Measurements from ENCODE around the gene PIP4K2A. TPM values are rescaled to one million over a fixed set of nuclear protein-coding genes. Genes with fewer than 3 reads are reported as not detected.

PIP4K2A gene
- 1 to 10 TPM; 5.9 to 9.7 (median 8.0) TPM for total RNA-seq
- 1 to 10 TPM; 2.3 to 7.6 (median 4.3) TPM for polyA plus RNA-seq
- long read RNA-seq, donor 1, partial matches to known transcripts, result 2 of 3 reads
- long read RNA-seq, donor 1, other reads (novel, unspliced or antisense), result 1 of 3 reads
- long read RNA-seq, donor 2, partial matches to known transcripts, result 2 of 3 reads
- long read RNA-seq, donor 2, other reads (novel, unspliced or antisense), result 1 of 3 reads

DNA sequence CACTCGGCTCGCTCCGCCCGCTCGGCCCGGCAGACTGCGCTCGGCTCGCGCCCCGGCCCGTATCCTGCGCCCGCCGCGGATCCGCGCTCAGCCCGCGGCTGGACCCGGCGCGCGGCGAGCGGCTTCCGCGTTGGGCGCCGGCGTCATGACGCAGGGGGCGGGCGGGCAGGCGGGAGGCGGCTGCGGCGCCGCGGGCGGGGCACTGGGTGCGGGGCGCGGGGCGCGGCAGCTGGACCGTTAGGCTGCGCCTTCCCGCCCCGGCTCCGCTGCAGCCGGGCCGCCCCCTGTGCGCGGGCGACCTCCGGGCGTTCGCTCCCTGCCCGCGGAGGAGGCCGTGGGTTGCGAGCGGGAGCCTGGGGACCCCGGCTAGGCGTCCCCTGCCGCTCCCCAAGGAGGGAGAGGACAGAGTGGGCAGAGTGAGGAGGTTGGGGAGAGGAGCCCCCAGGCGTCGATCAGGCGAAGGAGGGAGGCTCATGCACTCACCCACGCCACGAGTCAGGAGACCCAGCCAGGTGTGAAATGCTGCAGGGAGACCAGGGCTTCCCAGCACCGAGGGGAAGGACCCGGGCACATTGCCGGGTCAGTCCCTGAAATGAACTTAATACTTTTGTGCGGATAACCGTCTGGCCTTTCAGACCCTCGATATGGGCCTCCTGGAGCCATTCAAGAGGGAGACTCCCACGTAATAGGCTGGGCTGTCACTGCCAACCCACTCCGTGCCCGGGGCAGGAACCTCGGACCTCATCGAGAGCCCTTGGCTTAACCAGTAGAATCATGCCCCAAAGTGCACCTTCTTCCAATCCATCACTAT lies at the start of gene PIP4K2A:
TSS of gene PIP4K2A (minus strand) at position 100 of the 811 bp plus-strand sequence. CDS start 252 bp downstream, outside the sequence.
- intact Hi-C loops (cut with DNase I), result no loop called here
- TF ChIP-seq, protein P1, sequence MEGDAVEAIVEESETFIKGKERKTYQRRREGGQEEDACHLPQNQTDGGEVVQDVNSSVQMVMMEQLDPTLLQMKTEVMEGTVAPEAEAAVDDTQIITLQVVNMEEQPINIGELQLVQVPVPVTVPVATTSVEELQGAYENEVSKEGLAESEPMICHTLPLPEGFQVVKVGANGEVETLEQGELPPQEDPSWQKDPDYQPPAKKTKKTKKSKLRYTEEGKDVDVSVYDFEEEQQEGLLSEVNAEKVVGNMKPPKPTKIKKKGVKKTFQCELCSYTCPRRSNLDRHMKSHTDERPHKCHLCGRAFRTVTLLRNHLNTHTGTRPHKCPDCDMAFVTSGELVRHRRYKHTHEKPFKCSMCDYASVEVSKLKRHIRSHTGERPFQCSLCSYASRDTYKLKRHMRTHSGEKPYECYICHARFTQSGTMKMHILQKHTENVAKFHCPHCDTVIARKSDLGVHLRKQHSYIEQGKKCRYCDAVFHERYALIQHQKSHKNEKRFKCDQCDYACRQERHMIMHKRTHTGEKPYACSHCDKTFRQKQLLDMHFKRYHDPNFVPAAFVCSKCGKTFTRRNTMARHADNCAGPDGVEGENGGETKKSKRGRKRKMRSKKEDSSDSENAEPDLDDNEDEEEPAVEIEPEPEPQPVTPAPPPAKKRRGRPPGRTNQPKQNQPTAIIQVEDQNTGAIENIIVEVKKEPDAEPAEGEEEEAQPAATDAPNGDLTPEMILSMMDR (IDR thresholded peaks at IDR 0.05), result no peak
- no peaks in the 10 kb centered on the region for H3K9me3 ChIP-seq
- H3K27me3 ChIP-seq (ENCODE audit: insufficient read depth in 3 of 3, low read length in 2 of 3), result peaks cover 0 to 24% (median 2%) of the 10 kb centered on the region in 3 donors
- DNase-seq, result peak; percentile 82 to 83
- H3K4me1 ChIP-seq, result peaks cover 24% of the 10 kb centered on the region
- peak within 1 kb of the TSS; percentile 68 for H3K27ac ChIP-seq
- 5 to 13% (median 12%) methylated on average over 25 to 83 of the region's 83 CpGs for WGBS, 3 donors
- no peaks in the 10 kb centered on the region for H3K36me3 ChIP-seq (ENCODE audit: insufficient read depth in 1 of 2, low read depth in 1 of 2)
- H3K4me3 ChIP-seq, result peak within 1 kb of the TSS; percentile 93
- ATAC-seq, result peak; percentile 80 to 91 (median 90)

DNA sequence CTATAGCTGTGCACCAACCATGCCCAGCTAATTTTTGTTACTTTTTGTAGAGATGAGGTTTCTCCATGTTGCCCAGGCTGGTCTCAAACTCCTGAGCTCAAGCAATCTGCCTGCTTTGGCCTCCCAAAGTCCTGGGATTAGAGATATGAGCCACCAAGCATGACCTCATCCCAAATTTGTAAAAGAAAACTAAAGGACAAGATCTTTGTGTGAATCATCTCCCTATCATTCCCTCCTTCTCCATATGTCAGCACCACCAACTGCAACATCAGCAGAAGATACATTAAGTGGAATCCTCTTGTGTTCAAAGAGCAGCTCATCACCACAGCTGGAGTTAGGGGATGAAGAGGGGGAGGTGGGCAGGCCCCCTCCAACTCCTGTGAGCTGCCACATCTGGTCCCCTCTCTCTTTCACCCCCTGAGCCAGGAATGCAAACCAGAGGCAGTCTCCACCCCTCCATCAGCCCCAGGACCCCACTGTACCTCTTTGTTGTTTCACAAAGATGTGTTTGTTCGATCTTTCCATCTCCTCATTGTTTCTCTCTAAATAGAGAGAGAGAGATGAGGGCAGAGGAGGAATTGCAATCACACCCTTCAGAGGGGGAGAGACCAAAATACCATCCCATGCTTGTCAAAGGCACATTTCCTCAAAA lies 47.3 kb upstream of the PIP4K2A start:
- TF ChIP-seq, protein P1 (IDR thresholded peaks at IDR 0.05), result no peak
- H3K4me3 ChIP-seq, result no peak overlapping the region
- no peak overlapping the region for H3K27ac ChIP-seq
- H3K36me3 ChIP-seq (ENCODE audit: insufficient read depth in 1 of 2, low read depth in 1 of 2), result no peaks in the 10 kb centered on the region
- intact Hi-C loops (cut with DNase I), result no loop called here
- H3K9me3 ChIP-seq, result no peaks in the 10 kb centered on the region
- H3K27me3 ChIP-seq (ENCODE audit: insufficient read depth in 3 of 3, low read length in 2 of 3), result no peaks in the 10 kb centered on the region
- WGBS, 3 donors, result 88 to 96% (median 94%) methylated on average over 1 of the region's 1 CpG
- DNase-seq, result no peak
- no peak for ATAC-seq
- no peaks in the 10 kb centered on the region for H3K4me1 ChIP-seq

DNA sequence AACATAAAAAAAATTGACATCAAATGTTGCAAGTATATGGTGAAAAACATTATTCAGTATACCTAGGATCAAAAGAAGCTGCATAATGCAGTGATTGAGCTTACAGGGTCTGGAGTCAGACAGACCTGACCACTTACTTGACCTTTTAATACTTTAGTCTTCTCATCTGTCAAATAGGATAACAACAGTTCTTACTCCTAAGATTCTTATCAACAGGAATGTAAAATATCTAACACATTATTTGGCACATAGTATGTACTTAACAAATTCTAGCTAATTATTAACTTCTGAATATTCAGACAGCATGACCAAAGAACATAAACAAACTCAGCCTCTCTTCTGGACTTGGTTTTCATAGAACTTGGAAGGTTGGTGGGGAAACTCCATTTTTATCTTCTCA lies 45.6 kb upstream of the PIP4K2A start:
- intact Hi-C loops (cut with DNase I), result no loop called here
- Histone ChIP-seq H3K9me3 (no peaks in the 10 kb centered on the region), H3K36me3 (ENCODE audit: insufficient read depth in 1 of 2, low read depth in 1 of 2) (no peaks in the 10 kb centered on the region), H3K4me1 (no peaks in the 10 kb centered on the region), H3K4me3 (no peak overlapping the region), H3K27me3 (ENCODE audit: insufficient read depth in 3 of 3, low read length in 2 of 3) (no peaks in the 10 kb centered on the region), H3K27ac (no peak overlapping the region)
- no peak for ATAC-seq
- DNase-seq, result no peak
- TF ChIP-seq, protein P1 (IDR thresholded peaks at IDR 0.05), result no peak

DNA sequence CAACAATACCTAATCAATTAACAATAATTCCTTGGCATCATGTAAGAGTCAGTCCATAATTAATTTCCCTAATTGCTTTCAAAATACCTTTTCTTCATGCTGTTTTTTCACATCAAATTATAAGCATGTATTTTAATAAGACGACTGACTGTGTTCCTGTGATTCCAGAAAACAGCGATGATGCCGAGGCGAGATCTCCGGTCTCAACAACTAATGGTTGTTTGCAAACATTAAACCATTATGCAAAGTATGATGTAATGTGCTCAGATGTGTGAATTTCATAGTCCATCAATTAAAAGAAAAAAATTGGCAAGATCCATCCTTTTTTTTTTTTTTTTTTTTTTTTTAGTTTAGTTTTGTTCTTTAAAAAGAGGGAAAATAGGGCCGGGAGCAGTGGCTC lies 44.5 kb upstream of the PIP4K2A start:
- 60 to 73% (median 69%) methylated on average over 6 of the region's 6 CpGs for WGBS, 3 donors
- DNase-seq, result no peak
- TF ChIP-seq, protein P1 (IDR thresholded peaks at IDR 0.05), result no peak

More for the DNA sequence above, 44.5 kb upstream of the PIP4K2A start:
- no peak for ATAC-seq
- Histone ChIP-seq H3K27me3 (ENCODE audit: insufficient read depth in 3 of 3, low read length in 2 of 3) (no peaks in the 10 kb centered on the region), H3K4me3 (no peak overlapping the region), H3K36me3 (ENCODE audit: insufficient read depth in 1 of 2, low read depth in 1 of 2) (no peaks in the 10 kb centered on the region), H3K4me1 (no peaks in the 10 kb centered on the region), H3K9me3 (no peaks in the 10 kb centered on the region), H3K27ac (no peak overlapping the region)
- intact Hi-C loops (cut with DNase I), result no loop called here

All from psoas muscle (tissue), 8 donors.